Mammary epithelial cell (primary cell): ENCODE results near the gene CHAT.

Experiments used
- EZH2 ChIP-seq: IDR thresholded peaks from 2 replicates; pipeline ENCODE4 v1.6.1; 2012; ENCODE audit warnings: low read length, inconsistent platforms, borderline replicate concordance
- TF ChIP-seq, protein P1 (sequence below), 2 donors: IDR thresholded peaks in 1 of 2; conservative IDR thresholded peaks in 1 of 2; 2 replicates each; pipeline ENCODE4 v1.5.1; 2011 to 2012; ENCODE audit warnings: inconsistent platforms in 2 of 2, low read length in 2 of 2, mild to moderate bottlenecking in 2 of 2, control low read depth in 1 of 2, low read depth in 1 of 2; ENCODE audit not compliant: insufficient read depth in 1 of 2; ENCODE audit errors: extremely low read depth in 1 of 2

DNA sequence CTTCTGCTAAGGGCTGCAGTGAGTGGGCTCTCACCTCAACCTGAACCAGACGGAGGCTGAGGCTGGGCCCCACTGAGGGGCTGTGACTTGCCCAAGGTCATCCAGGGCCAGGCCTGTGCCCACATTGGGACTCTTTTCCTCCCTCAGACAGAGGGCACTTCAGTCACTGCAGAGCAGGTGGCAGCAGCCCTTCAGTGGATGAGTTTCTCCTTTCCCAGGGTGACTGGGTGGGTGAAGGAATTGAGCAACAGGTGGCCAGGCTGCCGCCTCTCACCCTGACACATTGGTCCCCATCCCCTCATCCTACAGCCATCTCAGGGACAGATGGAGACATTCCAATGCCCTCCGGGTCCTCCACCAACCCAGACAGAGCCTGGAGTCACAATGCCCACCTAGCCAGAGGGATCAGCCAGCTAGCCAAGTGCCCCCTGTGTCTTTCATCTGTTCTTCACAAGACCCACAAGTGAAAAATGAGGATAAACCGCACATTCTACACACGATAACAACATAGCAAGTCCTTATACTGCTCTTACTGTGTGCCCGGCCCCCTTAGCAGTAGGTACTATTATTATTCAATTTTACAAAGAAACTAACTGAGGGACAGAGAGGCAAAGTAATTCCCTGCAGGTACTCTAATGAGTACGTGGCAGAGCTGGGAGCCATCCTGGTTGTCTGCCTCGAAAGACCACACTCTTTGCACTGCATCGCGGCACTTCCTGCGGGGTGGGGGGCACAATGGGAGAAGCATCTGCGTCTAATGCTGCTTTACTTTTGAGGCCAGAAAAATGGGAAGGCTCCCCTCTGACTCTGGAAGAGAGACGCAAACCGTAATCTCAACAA is 5.5 kb upstream of the CHAT start:
- TF ChIP-seq, protein P1, sequence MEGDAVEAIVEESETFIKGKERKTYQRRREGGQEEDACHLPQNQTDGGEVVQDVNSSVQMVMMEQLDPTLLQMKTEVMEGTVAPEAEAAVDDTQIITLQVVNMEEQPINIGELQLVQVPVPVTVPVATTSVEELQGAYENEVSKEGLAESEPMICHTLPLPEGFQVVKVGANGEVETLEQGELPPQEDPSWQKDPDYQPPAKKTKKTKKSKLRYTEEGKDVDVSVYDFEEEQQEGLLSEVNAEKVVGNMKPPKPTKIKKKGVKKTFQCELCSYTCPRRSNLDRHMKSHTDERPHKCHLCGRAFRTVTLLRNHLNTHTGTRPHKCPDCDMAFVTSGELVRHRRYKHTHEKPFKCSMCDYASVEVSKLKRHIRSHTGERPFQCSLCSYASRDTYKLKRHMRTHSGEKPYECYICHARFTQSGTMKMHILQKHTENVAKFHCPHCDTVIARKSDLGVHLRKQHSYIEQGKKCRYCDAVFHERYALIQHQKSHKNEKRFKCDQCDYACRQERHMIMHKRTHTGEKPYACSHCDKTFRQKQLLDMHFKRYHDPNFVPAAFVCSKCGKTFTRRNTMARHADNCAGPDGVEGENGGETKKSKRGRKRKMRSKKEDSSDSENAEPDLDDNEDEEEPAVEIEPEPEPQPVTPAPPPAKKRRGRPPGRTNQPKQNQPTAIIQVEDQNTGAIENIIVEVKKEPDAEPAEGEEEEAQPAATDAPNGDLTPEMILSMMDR (conservative IDR thresholded peaks at IDR 0.05 in 1 of 2, IDR thresholded peaks at IDR 0.05 in 1 of 2; ENCODE audit: extremely low read depth in 1 of 2, insufficient read depth in 1 of 2, low read depth in 1 of 2, low read length in 2 of 2) = no peak
- TF ChIP-seq EZH2 = no peak
